CD4-positive, alpha-beta T cell treated with Interferon alpha-2 for 1 hour (primary cell): Measurements from ENCODE around the gene GJA5.

Experiments used
- DNase-seq, 2 donors: peaks; one replicate each; pipeline ENCODE4 v3.0.0-alpha.2; 2020 to 2022

Gene GJA5

GRCh38 chr1:147760481-147761260 is at the start of gene GJA5:
Gene GJA5, minus strand, starts transcription at chr1:147760602. Its CDS starts 1,364 bp downstream, at chr1:147759238.
- DNase-seq: no peak

GRCh38 chr1:147809236-147809635 is 48.8 kb upstream of the GJA5 start:
- DNase-seq: no peak

- DNase-seq: no peak
Measured at GRCh38 chr1:147808025-147808424, 47.6 kb upstream of the GJA5 start.

DNA sequence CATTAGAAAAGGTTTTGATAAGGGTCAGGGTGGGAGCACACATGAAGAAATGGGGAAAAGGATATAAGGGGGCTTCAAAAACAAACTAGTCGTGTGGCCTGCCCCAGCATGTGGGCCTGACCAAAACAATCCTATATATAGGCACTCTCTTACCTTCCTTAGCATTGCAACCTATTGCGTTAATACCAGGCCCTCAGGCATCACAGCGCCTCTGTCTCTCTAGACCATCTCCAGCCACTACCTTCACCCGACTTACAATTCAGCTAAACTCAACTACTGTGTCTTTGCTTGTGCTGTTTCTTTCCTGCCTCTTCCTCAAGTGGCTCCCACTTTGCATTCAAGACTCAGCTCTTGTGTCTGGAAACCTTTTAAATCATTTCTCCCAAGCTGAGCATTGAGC is 47.0 kb upstream of the GJA5 start:
- DNase-seq: no peak

- no peak for DNase-seq
Measured at GRCh38 chr1:147804942-147805723, 44.7 kb upstream of the GJA5 start.

- no peak for DNase-seq
Measured at GRCh38 chr1:147800804-147801203, 40.4 kb upstream of the GJA5 start.

DNA sequence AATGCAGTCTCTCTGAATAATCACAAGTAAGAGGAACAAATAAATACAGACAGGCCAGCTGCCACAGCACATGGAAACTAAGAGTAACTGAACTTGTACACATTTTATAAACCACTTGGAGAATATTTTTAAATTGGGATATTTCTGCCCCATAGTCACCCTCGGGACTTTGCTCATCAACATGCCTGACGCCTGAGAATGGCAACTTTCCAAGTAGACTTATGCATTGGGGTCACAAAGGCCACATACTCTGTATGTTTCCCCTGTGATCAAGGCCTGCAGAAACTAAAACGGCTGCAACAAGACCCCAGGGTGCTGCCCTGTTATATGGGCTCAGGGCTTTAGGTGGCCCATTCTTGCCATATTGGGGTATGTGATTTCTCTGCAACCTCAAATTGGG is 38.3 kb upstream of the GJA5 start:
- DNase-seq: no peak

DNA sequence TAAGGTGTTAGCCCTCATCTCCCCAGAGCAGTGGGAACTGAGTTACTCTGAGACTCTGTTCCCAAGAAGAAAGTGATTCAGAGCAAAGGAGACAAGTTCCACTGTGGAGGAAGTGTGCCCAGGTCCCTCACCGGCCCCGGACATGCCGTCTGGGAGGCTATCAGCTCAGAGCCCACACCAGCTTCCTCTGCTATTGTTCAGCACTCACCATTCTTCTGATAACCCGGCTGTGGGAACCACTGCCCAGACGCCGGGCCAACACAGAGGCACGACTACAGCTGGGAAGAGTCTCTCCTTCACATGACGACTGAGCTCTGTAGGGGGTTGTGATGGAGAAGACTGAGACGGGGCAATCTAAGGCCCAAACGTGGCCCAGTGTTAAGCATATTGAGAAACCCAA is 34.2 kb upstream of the GJA5 start:
- DNase-seq: no peak

- no peak for DNase-seq
Measured at GRCh38 chr1:147791876-147792275, 31.5 kb upstream of the GJA5 start.

DNA sequence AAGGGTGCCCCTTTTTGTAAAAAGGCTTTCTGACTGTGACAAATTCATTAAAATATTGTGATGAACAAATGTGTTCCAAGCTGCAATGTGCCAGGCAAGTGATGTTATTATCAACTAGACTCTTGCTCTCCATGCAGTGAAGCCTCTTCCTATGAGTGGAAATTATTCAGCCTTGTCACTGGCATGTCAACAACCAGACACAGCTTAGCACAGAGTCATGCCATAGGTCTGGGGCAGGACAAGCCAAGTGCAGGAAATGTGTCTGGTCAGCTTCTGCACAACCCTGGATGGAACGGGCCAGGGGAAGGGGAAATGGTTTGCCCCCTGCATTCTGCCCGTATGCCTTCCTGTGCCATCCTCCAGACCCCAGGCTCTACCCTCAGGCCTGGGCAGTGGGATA is 27.4 kb upstream of the GJA5 start:
- no peak for DNase-seq

DNA sequence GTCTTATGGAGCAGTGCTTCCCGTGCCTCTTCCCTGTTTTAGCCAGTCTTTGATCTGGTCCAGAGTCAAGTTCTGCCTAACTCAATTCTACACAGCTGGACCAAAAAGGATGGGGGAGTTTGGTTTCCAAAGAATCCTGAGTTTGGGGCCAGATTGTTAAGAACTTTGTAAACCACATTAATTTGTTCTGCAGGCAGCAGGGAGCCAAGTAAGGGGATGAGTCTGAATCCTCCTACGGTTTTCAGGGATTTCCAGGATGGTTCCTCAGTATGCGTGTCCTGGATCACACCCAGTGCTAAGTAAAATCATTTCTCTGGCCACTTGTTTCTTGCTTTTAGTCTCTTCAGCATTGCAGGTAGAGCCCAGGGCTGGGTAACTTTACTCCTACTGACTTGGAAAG is 26.1 kb upstream of the GJA5 start:
- no peak for DNase-seq

- no peak for DNase-seq
Measured at GRCh38 chr1:147785794-147786506, 25.5 kb upstream of the GJA5 start.

GRCh38 chr1:147784941-147785340 is 24.5 kb upstream of the GJA5 start:
- no peak for DNase-seq

- DNase-seq: no peak
Measured at GRCh38 chr1:147781056-147781471, 20.7 kb upstream of the GJA5 start.

DNA sequence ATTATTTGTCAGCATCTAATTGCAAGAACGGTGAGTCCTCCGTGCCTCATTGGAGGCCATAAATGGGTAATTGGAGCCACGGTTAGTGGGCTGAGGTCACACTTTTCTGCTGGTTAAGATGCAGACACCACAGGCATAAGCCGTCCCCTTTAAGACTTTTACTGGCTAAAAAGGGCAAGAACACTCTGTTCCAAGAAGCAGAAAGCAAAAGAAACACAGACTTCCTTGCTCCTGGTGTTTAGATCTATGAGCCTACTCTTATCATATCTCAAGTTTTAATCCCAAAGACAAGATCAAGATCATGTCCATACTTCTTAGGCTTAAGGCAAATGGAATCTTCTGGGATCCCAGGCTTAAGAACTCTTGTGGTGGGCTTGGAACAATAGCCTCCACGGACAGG is 17.3 kb upstream of the GJA5 start:
- DNase-seq: no peak

DNA sequence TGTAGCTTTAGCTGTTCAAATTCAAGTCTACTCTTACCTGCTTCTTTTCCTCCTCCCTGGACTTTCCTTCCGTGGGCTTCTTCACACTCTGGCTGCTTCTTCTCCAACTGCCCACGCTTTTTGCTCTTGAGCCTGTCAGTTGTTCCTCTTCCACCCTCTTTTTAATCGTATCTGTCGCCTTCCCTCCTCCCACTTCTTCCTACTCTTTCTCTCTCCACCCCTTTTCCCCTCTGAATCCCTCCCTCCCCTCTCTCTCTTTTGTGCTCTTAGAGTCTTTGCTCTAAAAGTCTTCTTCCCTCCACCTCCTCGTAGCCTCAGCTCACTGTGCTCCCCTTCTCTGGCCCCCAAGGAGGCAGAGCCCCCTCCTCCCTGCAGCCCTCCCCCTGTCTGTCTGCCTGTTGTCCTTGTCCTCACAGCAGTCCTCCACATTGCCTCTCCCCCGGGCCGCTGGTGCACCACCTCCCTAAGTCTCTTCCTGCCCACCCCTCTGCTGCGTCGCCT is 12.9 kb upstream of the GJA5 start:
- no peak for DNase-seq

GRCh38 chr1:147772570-147772969 is 12.2 kb upstream of the GJA5 start:
- no peak for DNase-seq

DNA sequence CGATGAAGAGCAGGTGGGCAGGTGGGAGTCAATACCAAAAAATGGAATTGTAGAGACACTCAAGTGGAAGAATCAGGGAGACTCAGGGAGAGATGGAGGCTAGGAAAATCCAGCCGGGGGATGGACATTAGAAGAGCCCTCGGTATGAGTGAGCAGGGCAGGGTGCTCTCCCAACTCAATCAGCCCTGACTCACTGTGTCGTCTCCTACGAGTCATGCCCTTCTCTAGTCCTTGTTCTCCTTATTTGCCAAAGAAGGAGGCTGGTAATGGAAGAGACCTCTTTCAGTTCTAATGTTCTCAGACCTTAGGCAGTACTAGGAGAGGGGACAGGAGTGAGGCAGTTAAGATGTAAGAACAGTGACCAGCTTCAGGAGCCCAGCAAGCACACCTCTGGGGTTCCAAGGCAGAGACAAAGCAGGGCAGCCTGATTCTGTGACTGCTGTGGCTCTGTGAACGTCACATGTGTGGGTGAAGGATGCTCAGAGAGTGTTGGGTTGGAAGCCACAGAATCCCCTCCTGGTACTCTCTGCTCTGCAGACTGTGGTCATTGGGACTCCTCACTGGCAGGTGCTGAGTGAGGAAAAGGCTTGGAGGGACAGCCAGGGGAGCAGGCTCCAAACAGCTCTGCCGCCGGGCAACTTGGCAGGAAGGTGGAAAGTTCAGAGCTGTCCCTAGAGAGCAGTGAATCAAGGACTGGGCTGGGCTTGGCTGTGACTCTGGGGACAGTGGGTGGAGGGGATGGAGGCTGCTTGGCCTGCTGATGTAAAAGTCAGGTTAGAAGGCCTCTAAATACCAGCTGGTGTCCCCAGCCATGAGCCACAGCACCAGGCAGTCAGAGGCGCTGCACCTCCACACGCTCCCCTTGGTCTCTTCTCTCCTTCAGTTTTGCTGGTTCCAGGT is 11.1 kb upstream of the GJA5 start:
- no peak for DNase-seq

GRCh38 chr1:147769106-147769505 is 8.7 kb upstream of the GJA5 start:
- DNase-seq: no peak

DNA sequence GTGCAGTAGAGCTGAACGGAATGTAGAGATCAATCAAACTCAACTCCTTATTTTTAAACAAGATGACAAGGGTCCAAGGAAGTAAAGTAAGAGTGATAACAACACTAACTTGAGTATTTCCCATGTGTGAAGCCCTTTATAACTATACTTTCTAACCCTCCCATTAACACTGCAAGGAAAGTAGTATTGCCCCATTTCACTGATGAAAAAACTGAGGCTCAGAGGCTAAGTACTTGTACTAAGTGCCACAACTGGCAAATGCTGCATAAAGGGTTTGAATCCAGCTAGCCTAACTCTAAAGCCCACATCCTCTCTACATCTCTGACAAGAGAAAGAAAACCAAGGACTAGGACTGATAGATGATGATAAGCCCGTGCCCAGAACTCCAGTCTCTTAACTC is 8.2 kb upstream of the GJA5 start:
- no peak for DNase-seq

- no peak for DNase-seq
Measured at GRCh38 chr1:147768101-147768500, 7.7 kb upstream of the GJA5 start.

GRCh38 chr1:147762233-147763024 is 2.0 kb upstream of the GJA5 start:
- peak; percentile 5 to 29 for DNase-seq
